HUDEP-2 (cell line): ENCODE data around the gene ELK4.

Source experiments
- DNase-seq, 76 experiments: peaks; one replicate each; lab custom pipeline; 2025; ENCODE audit not compliant: unreplicated experiment in 76 of 76; lab: John Stamatoyannopoulos, UW

Gene ELK4

GRCh38 chr1:205598841-205599668, 32.8 kb downstream of the ELK4 start:
- no peak for DNase-seq

- DNase-seq = no peak
Measured at GRCh38 chr1:205597691-205598314, 34.0 kb downstream of the ELK4 start.

GRCh38 chr1:205596876-205597275, 34.9 kb downstream of the ELK4 start:
- no peak for DNase-seq

- no peak for DNase-seq
Measured at GRCh38 chr1:205595861-205596260, 36.0 kb downstream of the ELK4 start.

GRCh38 chr1:205595435-205595834, 36.4 kb downstream of the ELK4 start:
- DNase-seq = no peak

- DNase-seq = no peak
Measured at GRCh38 chr1:205594846-205595245, 37.0 kb downstream of the ELK4 start.

- DNase-seq = no peak
Measured at GRCh38 chr1:205593967-205594366, 37.8 kb downstream of the ELK4 start.

GRCh38 chr1:205593532-205593931, 38.3 kb downstream of the ELK4 start:
- DNase-seq = no peak

GRCh38 chr1:205592443-205593003, 39.3 kb downstream of the ELK4 start:
- DNase-seq = no peak

- DNase-seq = peak in 65 of 76 experiments; percentile 17 to 82 (median 64)
Measured at GRCh38 chr1:205591522-205592351, 40.1 kb downstream of the ELK4 start.

GRCh38 chr1:205590777-205591513, 40.9 kb downstream of the ELK4 start:
- DNase-seq = no peak

- no peak for DNase-seq
Measured at GRCh38 chr1:205590457-205590768, 41.4 kb downstream of the ELK4 start.

- no peak for DNase-seq
Measured at GRCh38 chr1:205589618-205590456, 42.0 kb downstream of the ELK4 start.

- no peak for DNase-seq
Measured at GRCh38 chr1:205589046-205589445, 42.8 kb downstream of the ELK4 start.

GRCh38 chr1:205588636-205589035, 43.2 kb downstream of the ELK4 start:
- peak in 39 of 76 experiments; percentile 4 to 54 (median 24) for DNase-seq

GRCh38 chr1:205587581-205587980, 44.2 kb downstream of the ELK4 start:
- no peak for DNase-seq

- no peak for DNase-seq
Measured at GRCh38 chr1:205585835-205586785, 45.7 kb downstream of the ELK4 start.

GRCh38 chr1:205585169-205585834, 46.5 kb downstream of the ELK4 start:
- DNase-seq = peak in 22 of 76 experiments; percentile 6 to 47 (median 18)
